Stimulated activated CD4-positive, alpha-beta T cell treated with anti-CD3 and anti-CD28 coated beads, Interleukin-15, amount 100 ng/mL, for 48 hours (primary cell): ENCODE data around the gene TPM1.
"Not testable (repeated sequence)": the region's sequence is repeated elsewhere in the genome, so short reads cannot be mapped to it uniquely, and the experiment has no call there.

Experiments used
- DNase-seq, 2 donors: peaks; one replicate each; pipeline ENCODE4 v3.0.0-alpha.2; 2020; ENCODE audit warnings: low read depth in 2 of 2

The TPM1 gene

DNA sequence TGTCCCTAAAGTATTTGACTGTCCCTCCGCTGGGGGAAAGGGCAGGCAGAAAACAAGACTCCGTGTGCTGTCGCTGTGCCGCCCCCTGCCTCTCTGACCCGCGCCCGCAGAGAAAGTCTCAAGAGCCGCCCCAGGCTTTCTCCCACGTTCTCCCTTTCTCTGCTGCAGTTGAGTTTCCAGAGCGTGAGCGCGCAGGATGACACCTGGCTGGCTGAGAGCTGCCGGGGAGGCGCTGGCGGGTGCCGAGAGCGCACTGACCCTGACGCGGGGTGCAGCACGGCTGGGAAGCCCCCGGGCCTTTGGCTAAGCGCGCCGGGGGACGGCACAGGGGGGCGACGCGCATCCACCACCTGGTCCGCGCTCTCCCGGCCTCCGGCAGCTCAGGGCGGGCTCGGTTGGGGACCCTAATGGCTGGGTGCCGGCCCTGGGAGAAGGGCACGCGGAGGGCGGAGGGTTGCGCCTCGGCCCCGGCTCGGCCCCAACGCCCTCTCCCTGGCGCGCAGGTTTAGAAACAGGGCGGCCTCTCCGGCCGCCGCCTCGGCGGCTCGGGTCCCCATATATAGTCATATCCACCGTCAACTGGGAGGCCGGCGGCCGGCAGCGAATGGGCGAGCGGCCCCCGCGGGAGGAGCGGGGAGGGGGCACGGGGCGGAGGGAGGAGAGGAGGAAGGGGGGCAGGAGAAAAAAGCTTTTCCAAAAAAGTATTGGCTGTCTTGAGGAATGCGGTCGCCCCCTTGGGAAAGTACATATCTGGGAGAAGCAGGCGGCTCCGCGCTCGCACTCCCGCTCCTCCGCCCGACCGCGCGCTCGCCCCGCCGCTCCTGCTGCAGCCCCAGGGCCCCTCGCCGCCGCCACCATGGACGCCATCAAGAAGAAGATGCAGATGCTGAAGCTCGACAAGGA is at the start of gene TPM1:
TPM1 (plus strand) TSS at position 774 of the 903 bp plus-strand sequence; CDS start at position 857, 83 bp downstream.
- DNase-seq = no peak

DNA sequence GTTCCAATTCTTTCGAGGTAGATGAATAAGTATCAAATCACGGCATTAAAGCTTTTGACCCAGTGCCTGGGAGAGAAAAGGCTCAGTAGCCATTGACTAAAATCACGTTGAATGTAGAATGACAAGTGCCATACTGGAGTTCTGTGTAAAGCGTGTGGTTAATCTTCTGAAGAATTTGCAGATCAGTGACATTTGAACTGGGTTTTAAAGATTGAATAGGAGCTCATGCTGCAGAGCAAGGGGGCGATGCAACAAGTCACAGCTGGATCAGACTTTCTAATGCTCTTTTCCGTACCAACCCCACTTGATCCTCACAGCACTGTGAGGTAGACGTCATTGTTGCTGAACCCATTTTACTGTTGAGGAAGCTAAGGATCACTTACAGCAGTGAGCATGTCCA is 49.5 kb upstream of the TPM1 start:
- no peak for DNase-seq

DNA sequence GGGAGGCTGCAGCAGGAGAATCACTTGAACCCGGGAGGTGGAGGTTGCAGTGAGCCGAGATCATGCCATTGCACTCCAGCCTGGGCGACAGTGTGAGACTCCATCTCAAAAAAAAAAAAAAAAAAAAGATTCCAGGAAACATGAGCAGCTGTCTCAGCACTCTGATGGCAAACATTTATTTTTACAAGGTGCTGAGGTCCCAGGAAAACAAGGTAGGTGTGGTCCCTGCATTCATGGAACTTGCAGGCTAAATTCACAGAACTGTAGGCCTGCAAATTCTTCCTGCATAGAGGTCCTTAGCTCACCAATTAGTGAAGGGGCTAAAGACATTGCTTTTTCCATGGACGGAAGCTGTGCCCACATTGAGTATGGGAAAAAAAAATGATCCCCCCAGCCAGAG is 48.9 kb upstream of the TPM1 start:
- not testable (repeated sequence) for DNase-seq

DNA sequence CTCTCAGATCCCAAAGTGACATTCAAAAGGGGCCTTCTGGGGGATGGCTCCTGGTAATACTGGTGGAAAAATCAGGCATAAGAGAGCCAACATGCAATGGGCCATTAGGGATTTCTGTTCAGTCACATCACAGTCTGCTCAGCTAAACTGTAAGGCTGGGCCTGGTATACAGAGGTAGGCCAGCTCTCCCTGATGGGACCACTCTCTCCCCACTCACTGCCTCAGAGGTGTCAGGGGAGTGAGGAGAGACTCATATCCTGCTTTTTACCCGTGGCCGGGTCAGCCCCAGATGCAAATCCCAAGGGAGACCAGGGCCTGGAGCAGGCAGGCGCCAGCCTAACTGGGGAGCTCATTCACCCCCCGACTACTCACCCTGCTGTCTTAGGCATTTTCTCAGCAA is 48.1 kb upstream of the TPM1 start:
- no peak for DNase-seq

DNA sequence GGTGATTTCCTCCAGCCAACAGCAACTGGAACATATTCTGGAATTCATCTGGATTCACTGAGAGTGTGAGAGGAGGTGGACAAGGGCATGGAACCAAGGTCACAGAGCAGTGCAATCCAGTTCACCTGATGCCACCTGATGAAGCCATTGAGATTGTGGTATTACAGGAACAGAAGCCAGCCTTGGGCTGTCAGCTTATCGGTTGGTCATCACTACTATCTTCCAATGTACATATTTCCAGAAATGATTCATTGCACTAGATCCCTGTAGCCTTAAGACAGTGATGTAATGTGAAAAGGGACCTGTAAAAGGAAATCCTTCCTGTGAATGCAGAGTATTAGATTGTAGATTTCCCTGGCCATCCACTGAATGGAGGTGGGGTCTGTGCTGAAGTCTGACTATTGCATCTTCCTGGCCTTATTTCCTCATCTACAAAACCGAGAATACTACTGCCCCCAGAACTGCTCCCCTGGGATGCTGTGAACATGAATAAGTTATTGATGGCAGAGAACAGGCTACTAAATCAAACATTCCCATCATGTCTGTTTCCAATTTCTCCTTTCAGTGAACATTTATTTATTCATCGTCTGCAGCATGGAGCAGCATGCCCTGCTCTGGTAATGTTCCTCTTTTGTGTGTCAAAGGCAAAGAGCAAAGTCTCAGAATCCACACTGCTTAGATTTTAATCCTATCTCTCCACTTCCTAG is 47.4 kb upstream of the TPM1 start:
- no peak for DNase-seq

DNA sequence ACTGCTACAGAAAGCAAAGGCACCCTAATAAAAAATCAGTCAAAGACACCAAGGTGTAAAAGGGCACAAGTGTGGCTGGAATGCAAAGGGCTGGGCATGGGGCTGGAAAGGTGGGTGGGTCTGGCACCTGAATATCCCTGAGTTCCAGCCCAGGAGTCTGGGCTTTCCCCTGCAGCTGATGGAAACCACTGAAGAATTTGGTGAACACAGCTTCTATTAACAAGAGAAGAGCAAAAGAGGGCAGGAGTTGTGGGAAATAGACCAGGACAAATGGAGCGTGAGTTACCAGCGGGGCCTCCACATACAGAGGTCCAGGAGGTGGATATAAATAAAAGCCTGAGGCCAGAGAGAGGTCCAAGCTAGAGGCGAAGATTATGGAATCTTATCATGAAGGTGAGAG is 45.1 kb upstream of the TPM1 start:
- no peak for DNase-seq

DNA sequence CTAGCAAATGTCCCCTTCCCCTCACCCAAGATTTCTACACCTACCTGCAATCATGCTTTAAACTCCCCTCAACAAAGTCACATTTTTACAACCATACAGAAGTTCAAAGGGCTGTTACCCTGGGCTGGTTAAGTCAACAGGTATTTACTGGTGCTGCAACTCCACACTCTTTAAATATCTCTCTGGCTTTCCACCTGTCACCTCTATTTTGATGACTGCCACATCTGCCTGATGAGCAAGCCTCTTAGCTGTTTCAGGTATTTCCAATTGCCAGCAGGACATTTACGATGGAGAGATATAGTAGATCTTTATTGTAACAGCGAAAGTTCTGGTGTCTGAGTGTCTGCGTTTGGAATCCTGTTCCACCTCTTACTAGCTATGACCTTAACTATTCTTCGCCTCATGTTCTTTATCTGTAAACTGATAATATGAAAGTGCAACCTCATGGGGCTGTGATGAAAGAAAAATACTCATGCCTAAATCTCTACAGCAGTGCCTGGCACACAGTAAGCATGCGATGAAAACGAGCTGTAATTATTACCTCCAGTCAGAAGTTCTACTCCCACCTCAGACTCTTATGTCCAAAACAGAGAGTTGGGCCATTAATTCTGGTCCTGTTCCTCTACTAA is 44.2 kb upstream of the TPM1 start:
- DNase-seq = no peak

DNA sequence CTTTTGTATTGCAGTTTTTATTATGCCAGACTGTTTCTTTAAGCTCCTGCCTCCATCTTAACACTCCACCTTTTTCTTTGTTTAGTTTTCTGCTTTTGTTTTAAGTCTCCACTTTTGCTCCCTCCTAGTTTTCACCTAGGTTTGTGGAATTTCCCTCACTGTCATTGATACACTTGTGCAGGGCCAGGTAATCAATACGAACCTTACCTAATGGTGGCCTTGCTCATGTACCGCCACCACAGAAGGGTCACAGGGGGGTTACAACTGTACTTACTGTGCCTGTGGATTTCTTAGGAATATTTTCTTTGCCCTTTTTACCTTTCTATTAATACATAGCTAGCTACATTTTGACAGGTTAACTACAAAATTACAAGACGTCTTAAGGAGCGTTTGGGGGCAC is 43.4 kb upstream of the TPM1 start:
- DNase-seq = no peak

DNA sequence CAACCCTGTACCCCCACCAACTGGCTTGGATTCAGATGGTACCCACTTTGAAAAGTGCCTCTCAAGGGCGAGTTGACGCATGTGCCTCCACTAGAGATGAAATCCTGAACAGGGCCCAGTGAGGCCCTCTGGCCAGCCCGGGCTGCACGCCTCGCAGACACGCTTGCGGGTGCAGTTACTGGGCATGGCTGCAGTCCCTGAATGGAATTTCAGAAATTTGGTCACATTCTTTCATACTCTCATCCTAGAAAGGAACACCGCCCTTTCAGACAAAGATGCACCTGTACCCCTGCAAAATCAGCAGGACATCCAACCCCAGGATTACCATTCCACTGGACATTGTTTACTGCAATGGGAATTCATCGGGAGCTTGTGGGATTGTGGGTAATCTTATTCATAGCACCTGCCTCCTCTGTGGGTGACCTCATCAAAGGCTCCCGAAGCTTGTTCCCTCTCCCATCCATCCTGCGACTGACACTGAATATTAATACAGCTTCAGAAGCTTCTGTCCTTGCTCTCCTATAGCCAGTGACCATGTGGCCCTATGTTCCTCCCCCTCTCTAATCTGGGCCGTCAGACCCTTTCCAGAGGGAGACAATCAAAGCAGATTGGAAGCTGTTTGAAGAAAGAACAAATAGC is 42.5 kb upstream of the TPM1 start:
- no peak for DNase-seq

DNA sequence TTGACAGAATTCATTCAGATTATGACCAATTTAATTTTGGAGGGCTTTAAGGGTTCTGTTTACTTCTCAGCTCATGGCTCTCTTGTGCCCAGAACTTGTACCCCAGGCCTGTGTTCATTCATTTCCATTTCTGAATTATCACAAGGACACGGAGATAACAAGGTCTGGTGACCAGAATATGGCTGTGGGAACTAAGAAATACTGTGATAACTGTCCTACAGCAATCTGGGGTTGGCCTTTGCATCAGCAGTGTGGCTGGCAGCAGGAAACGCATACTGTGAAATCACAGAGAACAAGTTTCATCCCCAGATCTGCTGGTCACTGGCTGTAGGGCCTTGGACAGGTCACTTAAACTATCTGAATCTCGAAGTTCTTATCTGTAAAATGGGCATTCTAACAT is 41.8 kb upstream of the TPM1 start:
- no peak for DNase-seq

DNA sequence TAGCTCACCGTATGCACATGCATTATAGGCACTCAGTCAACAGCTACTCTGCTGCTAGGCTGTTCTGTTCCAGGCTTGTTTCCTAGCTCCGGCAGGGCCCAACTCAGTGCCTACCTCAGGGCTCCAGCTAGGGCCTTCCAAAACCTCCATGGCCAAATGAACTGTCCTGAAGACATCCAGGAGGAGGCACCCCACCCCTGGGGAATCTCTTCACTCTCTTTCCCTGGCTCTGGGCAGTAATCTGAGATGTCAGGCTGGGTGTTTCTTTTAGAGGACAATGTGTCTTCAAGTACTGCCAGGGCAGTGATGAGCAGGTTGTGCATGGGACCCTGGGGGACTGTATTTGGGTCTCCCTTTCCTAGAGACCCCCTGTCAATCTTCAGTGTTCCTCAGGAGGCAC is 38.3 kb upstream of the TPM1 start:
- DNase-seq = no peak

DNA sequence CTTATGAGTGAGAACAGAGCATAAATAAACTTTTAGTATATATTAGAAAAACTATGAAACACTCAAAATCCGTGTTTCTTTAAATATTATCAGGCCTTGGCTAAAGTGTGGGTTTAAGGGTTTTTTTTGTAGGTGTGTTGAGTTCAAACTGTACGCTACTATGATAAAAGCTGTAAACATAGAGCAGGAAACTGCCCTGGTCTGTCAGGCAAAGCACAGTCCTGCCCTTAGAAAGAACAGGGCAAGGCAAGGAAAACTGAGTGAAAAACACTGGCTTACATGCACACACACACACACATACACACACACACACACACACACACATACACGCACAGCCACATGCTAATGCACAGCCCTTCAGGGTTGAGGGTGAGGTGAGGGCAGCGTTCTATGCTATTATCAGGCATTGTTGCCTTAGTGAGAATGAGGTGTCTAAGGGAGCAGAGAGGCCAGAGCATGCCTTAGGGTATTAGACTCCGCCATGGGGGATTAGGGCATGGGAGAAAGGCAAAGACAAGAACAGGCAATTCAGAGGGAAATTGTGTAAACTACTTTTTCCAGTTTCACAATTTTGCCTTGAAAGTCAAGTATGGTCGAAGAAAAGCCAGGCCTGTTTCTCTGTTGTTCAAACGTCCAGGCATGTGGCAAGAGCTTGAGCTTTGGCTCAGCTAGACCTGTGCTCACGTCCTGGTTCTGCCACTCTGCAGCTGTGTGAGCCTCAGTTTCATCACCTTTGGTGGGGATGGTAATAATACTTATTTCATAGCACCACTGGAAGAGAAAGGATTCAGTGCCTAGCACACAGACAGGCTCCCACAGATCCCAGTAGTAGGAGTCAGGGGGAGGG is 36.3 kb upstream of the TPM1 start:
- DNase-seq = no peak

DNA sequence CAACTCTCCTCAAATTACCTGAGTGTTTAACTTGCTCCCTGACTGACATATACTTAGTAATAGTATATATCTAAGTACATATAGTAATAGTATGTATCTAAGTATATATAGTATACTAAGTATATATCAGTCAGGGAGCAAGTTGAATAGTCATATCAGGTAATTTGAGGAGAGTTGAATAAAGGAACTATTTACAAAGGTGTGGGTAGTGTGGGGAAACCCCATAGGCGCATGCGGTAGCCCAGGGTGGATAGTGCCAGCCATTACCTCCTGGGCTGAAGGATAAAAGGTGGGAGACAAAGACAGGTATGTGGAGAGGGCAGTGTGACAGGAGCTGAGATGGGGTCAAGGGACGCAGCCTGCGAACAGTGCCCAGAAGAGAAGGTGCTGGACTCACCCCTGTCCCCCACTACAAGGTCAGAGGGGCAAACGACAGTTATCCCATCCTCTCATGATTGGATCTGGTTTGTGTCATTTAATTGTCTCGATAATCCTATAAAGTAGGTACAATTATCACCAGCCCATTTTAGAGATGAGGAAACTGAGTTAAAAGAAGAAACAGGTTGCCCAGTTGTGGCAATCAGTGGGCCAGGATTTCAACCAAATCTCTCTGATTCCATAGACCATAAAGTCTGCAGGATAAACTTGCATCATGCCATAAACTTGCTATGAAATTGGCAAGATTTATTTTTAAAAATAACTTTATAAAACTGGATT is 34.1 kb upstream of the TPM1 start:
- DNase-seq = no peak

DNA sequence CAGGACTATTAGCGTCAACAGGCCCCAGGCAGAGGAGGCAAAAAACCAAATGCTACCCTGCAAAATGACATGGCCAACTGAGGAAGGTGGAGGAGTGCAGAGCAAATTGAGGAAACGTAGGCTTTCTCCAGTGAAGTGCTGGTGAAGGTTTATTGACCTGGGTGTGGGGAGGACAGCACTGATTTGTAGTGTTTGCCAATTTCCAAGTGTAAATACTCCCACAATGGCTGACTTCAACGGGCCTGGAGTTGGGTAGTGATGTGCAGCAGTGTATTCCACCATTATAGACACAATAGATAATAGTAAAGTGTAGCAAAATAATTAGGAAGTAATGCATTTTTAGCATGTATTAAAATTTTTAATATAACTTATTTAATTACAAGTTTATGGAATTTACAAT is 32.2 kb upstream of the TPM1 start:
- no peak for DNase-seq

DNA sequence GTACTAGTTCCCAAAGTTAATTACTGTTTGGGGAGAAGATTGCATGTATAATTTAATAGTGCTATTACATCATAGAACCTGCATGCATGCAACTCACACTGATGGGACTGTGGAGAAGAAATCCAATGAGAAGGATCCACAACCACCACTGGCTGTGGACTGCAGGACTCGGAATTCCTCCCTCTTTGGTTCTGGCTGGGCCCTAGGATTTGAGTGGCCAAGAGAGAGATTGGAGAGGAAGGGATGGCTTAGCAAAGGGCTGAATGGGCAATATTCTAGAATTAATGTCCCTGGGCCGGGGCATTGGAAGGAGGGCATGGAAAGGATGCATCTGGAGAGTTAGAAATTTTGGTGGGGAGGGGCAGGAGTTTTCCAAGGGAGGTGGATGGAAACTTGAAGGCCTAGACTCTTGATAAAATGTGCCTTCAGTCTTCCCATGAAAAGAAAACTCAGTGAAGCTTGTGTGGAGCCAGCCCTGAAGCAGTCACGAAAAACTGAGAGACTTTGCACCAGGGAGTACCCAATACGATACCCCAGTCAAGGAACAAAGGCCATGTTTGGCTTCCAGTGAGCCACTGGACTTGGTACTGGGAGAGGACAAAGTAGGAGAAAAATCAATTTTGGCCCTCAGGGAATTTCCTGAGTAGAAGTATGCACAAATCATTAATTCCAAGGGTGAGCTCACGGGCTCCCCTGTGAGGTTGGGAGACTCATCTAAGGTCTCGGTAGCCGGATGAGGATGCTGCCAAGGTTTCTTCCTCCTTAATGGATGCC is 31.4 kb upstream of the TPM1 start:
- no peak for DNase-seq

DNA sequence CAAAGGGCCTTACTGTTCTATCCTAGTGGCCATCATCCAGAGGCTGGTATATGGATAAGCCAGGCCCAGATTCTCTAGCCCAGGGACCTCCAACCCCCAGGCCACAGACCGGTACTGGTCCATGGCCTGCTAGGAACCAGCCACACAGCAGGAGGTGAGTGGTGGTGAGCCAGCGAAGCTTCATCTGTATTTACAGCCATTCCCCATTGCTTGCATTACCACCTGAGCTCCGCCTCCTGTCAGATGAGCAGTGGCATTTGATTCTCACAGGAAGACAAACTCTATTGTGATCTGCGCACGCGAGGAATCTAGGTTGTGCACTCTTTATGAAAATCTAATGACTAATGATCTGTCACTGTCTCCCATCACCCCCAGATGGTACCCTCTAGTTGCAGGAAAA is 30.1 kb upstream of the TPM1 start:
- no peak for DNase-seq

DNA sequence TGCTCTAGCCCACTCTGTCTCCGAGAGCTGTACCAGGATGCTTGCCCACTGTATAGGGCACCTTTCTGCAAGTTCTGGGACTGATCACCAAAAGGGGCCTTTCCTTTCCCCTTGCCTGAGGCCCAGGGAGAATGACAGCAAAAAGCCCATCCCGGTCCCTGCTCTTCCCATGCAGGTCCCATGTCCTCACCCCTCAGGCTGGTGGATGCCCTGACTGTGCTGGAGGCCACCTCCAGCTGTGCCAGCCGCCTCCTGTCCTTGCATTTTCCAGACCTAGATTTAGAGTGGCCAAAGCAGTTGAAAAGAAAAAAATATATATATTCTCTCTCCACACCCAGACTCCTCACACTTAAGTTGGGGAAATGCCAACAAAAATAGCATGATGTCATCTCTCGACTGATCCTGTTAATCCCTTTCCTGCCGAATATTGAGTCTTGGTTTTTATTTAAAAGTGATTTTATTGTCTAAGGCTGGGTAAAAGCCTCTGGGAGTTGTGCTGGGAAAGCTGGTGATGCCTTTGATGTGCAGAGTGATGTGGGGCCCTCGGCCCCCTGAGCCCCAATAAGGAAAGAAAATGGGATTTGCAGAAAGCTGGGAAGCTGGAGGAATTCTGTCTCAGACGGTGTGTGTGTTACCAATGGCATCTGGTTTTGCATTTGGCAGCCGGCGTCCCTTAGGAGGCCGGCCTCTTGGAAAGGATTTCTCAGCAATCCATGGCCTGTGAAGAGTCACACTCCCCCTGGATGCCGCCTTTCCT is 29.3 kb upstream of the TPM1 start:
- no peak for DNase-seq

DNA sequence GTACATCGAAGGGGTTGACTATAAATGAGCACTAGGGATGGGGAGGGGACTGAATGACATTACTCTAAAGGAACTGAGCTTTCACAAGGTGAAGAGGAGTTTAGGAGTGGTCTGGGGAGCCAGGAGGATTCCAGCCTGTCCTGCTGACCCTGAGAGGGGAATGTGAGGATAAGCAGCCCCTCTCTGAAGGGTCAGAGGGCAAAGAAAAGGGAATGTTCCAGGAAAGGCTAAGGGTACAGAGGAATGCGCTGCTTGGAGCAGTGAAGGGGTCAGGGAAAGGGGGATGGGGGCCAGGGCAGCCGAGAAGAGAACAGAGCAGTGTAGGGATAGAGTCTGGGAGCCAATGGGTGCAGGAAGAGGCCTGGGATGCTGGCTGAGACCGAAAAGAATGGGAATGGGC is 28.0 kb upstream of the TPM1 start:
- DNase-seq = no peak

DNA sequence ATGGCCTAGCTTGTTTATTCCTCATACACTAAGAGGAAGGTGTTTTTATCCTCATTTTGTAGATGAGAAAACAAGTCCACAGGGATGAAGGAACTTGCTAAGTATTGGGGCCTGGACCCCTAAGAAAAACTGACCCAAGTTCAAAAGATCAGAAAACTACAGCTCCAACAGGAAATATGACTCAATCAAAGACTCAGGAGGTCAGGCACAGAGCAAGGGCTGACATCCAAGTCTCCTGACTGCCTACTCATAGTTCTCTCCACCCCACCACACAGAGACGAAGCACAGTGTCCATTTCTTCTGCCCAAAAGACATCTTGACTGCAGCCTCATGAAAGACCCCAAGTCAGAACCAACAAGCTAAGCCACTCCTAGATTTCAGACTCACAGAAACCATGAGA is 26.9 kb upstream of the TPM1 start:
- DNase-seq = no peak
